Tibial nerve (tissue), 4 donors: ENCODE data around the gene SERPINI2.

ENCODE experiments used
- CTCF ChIP-seq, 5 experiments: fragments of 200-600 bp in 3 of 5; fragments of 450-650 bp in 2 of 5; sonication (generic) in 3 of 5; IDR thresholded peaks; one replicate each; pipeline ENCODE4 v1.5.1; 2016 to 2019; ENCODE audit warnings: antibody characterized with exemption in 5 of 5, mild to moderate bottlenecking in 3 of 5, moderate library complexity in 2 of 5
- EP300 ChIP-seq, 2 donors: sonication (generic); formaldehyde crosslinking; IDR thresholded peaks; one replicate each; pipeline ENCODE4 v1.6.1; 2017; ENCODE audit warnings: antibody characterized with exemption in 2 of 2, mild to moderate bottlenecking in 1 of 2
- POLR2A ChIP-seq, 2 donors: fragments of 450-650 bp; IDR thresholded peaks; one replicate each; pipeline ENCODE4 v1.6.1; 2017; ENCODE audit warnings: antibody characterized with exemption in 2 of 2, mild to moderate bottlenecking in 2 of 2, moderate library complexity in 2 of 2

DNA sequence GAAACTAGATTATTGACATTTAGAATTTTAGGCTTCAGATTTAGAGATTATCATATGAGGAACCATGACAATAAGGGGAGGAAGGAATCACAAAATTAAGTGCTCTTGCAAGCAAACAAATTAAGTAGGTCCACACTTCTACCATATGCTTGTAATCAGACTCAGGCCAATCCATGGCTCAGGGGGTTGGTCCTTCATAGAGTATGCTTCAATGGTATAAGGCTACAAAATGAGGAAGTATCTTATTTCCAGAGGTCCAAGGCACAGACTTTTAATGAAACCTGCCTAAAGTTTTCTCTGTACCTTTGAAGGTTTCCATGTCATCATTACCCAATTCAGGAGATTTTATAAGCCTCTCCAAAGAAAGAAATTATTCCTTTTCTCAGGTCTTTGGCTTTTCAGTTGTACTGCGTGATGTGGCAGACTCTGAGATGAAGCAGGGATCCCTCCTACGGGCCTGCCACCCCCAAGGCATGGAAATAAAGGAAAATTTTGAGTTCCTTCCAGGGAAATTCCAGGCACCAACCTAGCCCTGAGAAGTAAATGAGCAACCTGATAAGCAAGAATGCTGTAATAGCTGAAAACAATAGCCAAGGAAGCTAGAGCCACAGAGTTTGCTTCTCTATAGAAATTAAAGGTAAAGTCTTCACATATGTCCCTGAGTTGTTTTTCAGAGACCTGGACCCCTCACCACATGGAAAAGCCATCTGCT lies 36.3 kb downstream of the SERPINI2 start:
- no peak for TF ChIP-seq POLR2A (IDR thresholded peaks at IDR 0.05)
- TF ChIP-seq CTCF (IDR thresholded peaks at IDR 0.05), result no peak
- no peak for TF ChIP-seq EP300 (IDR thresholded peaks at IDR 0.05)
